ENCODE data around the gene ATG3. TPM values are rescaled to one million over a fixed set of nuclear protein-coding genes. Genes with fewer than 3 reads are reported as not detected.

The ATG3 gene
- total RNA-seq, 1 experiment from 2014 or later: 54.6 TPM

- CTCF ChIA-PET: interaction anchor here (0.6 kb wide), 1 partner anchor 660 kb away, joined by 4 read pairs; no protein-coding TSS in a partner anchor
- intact Hi-C loops (cut with micrococcal nuclease; ENCODE audit: unreplicated experiment): no loop called here
- Mint-ChIP-seq H3K4me3 (ENCODE audit: low read depth, unreplicated experiment) (no peak overlapping the region), H3K9me3 (ENCODE audit: low read depth, unreplicated experiment) (no peaks in the 10 kb centered on the region), H3K36me3 (ENCODE audit: insufficient read depth, unreplicated experiment) (no peaks in the 10 kb centered on the region), H3K4me1 (ENCODE audit: low read depth, unreplicated experiment) (no peaks in the 10 kb centered on the region), H3K27me3 (ENCODE audit: unreplicated experiment) (no peaks in the 10 kb centered on the region), H3K27ac (ENCODE audit: unreplicated experiment) (no peak overlapping the region)
- TF ChIP-seq, protein P1, sequence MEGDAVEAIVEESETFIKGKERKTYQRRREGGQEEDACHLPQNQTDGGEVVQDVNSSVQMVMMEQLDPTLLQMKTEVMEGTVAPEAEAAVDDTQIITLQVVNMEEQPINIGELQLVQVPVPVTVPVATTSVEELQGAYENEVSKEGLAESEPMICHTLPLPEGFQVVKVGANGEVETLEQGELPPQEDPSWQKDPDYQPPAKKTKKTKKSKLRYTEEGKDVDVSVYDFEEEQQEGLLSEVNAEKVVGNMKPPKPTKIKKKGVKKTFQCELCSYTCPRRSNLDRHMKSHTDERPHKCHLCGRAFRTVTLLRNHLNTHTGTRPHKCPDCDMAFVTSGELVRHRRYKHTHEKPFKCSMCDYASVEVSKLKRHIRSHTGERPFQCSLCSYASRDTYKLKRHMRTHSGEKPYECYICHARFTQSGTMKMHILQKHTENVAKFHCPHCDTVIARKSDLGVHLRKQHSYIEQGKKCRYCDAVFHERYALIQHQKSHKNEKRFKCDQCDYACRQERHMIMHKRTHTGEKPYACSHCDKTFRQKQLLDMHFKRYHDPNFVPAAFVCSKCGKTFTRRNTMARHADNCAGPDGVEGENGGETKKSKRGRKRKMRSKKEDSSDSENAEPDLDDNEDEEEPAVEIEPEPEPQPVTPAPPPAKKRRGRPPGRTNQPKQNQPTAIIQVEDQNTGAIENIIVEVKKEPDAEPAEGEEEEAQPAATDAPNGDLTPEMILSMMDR (IDR thresholded peaks at IDR 0.05; ENCODE audit: unreplicated experiment): no peak
- DNase-seq: no peak
- no TSS peak for BruUV-seq (replicated peaks)
Measured at GRCh38 chr3:112605285-112605684, 43.5 kb upstream of the ATG3 start.

- intact Hi-C loops (cut with micrococcal nuclease; ENCODE audit: unreplicated experiment): no loop called here
- Mint-ChIP-seq H3K36me3 (ENCODE audit: insufficient read depth, unreplicated experiment) (no peaks in the 10 kb centered on the region), H3K4me3 (ENCODE audit: low read depth, unreplicated experiment) (no peak overlapping the region), H3K27me3 (ENCODE audit: unreplicated experiment) (no peaks in the 10 kb centered on the region), H3K4me1 (ENCODE audit: low read depth, unreplicated experiment) (no peaks in the 10 kb centered on the region), H3K9me3 (ENCODE audit: low read depth, unreplicated experiment) (no peaks in the 10 kb centered on the region), H3K27ac (ENCODE audit: unreplicated experiment) (no peak overlapping the region)
- BruUV-seq (replicated peaks): no TSS peak
- TF ChIP-seq, protein P1 (IDR thresholded peaks at IDR 0.05; ENCODE audit: unreplicated experiment): no peak
- CTCF ChIA-PET: interaction anchor here (0.6 to 1.2 kb wide), 2 partner anchors 33 to 660 kb away, joined by 4 read pairs; no protein-coding TSS in a partner anchor
- no peak for DNase-seq
Measured at GRCh38 chr3:112604536-112604935, 42.8 kb upstream of the ATG3 start.

DNA sequence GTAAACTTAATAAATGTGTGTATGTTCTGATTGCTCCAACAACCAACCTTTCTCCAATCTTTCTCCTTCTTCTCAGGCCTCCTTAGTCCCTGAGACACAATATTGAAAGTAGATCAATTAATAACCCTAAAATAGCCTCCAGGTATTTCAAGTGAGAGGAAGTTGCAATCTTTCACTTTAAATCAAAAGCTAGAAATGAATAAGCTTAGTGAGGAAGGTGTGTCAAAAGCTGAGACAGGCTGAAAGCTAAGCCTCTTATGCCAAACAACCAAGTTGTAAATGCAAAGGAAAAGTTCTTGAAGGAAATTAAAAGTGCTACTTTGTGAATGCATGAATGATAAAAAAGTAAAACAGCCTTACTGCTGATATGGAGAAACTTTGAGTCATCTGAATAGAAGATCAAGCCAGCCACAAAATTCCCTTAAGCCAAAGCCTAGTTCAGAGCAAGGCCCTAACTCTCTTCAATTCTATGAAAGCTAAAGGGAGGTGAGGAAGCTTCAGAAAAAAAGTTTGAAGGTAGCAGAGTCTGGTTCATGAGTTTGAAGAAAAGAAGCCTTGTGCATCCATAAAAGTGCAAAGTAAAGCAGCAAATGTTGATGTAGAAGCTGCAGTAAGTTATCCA is 40.6 kb upstream of the ATG3 start:
- DNase-seq: no peak
- TF ChIP-seq, protein P1 (IDR thresholded peaks at IDR 0.05; ENCODE audit: unreplicated experiment): no peak
- CTCF ChIA-PET: interaction anchor here (1.0 kb wide), 1 partner anchor 42 kb away, joined by 3 read pairs; no protein-coding TSS in a partner anchor
- intact Hi-C loops (cut with micrococcal nuclease; ENCODE audit: unreplicated experiment): no loop called here
- BruUV-seq (replicated peaks): no TSS peak
- H3K4me3 Mint-ChIP-seq (ENCODE audit: low read depth, unreplicated experiment): no peak overlapping the region
- no peaks in the 10 kb centered on the region for H3K27me3 Mint-ChIP-seq (ENCODE audit: unreplicated experiment)
- H3K36me3 Mint-ChIP-seq (ENCODE audit: insufficient read depth, unreplicated experiment): no peaks in the 10 kb centered on the region
- H3K4me1 Mint-ChIP-seq (ENCODE audit: low read depth, unreplicated experiment): no peaks in the 10 kb centered on the region
- no peak overlapping the region for H3K27ac Mint-ChIP-seq (ENCODE audit: unreplicated experiment)
- H3K9me3 Mint-ChIP-seq (ENCODE audit: low read depth, unreplicated experiment): no peaks in the 10 kb centered on the region

- CTCF ChIA-PET: no interaction called here
- TF ChIP-seq, protein P1 (IDR thresholded peaks at IDR 0.05; ENCODE audit: unreplicated experiment): no peak
- Mint-ChIP-seq H3K4me1 (ENCODE audit: low read depth, unreplicated experiment) (no peaks in the 10 kb centered on the region), H3K27ac (ENCODE audit: unreplicated experiment) (no peak overlapping the region), H3K36me3 (ENCODE audit: insufficient read depth, unreplicated experiment) (no peaks in the 10 kb centered on the region), H3K9me3 (ENCODE audit: low read depth, unreplicated experiment) (no peaks in the 10 kb centered on the region), H3K27me3 (ENCODE audit: unreplicated experiment) (no peaks in the 10 kb centered on the region), H3K4me3 (ENCODE audit: low read depth, unreplicated experiment) (no peak overlapping the region)
- no TSS peak for BruUV-seq (replicated peaks)
- intact Hi-C loops (cut with micrococcal nuclease; ENCODE audit: unreplicated experiment): no loop called here
- DNase-seq: no peak
Measured at GRCh38 chr3:112598731-112599130, 37.0 kb upstream of the ATG3 start.
